KG1 (cell line): Measurements from ENCODE around the gene CD44.
A peak's percentile ranks its signal among the peaks of the same experiment; 100 is the strongest.

Source experiments
- DNase-seq: peaks from one replicate; lab custom pipeline; 2025; lab: John Stamatoyannopoulos, UW

The CD44 gene

GRCh38 chr11:35178067-35178805 lies 39.3 kb downstream of the CD44 start:
- DNase-seq, result no peak

DNA sequence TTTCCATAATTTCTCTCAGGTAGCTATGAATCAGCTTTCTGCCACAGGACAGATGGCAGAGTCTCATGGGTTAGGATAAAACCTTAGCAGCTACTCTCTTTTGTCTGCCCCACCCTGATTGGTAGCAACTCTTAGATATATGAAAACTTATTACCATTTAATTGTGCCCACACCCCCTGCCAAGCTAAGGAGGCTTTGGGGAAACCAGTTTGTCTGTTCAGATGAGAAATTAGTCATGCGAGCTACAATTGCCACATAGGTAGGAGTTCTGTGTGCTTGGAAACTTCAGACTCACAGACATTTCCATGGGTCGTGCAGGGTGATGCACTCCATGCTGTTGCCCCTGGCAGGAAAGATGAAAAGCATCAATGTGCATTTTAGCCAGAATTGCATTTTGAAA lies 39.9 kb downstream of the CD44 start:
- DNase-seq, result no peak

GRCh38 chr11:35179466-35180135 lies 40.6 kb downstream of the CD44 start:
- no peak for DNase-seq

DNA sequence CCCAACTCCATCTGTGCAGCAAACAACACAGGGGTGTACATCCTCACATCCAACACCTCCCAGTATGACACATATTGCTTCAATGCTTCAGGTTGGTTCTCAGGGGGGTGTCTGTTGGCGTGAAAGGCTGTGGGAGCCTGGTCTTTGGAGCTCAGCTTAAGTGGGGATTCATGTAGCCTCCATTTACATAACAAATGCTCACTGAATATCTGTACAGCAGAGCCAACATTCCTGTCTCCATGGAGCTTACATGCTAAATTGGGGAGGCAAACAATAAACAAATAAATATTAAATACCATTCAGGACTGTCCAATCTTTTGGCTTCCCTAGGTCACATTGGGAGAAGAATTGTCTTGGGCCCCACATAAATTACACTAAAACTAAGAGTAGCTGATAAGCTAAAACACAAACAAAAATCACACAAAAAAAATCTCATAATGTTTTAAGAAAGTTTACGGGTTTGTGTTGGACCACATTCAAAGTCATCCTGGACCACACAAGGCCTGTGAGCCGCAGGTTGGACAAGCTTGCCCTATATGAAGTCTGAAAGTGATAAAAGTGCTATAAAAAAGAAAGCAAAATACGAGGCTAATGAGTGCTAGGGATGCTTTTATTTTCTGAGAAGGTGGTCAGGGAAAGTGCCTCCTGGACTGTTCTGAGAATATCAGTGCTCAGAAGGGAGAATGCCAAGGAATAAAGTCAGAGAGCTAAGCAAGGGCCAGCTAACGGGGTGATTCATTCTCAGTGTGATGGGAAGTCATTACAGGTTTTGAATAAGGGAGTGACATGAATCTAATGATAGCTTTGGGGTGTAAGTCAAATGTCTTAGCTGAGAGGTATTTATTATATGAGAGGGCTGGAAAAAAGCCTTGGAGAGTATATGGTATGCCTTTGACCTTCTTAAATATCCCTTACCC lies 41.6 kb downstream of the CD44 start:
- DNase-seq, result no peak

DNA sequence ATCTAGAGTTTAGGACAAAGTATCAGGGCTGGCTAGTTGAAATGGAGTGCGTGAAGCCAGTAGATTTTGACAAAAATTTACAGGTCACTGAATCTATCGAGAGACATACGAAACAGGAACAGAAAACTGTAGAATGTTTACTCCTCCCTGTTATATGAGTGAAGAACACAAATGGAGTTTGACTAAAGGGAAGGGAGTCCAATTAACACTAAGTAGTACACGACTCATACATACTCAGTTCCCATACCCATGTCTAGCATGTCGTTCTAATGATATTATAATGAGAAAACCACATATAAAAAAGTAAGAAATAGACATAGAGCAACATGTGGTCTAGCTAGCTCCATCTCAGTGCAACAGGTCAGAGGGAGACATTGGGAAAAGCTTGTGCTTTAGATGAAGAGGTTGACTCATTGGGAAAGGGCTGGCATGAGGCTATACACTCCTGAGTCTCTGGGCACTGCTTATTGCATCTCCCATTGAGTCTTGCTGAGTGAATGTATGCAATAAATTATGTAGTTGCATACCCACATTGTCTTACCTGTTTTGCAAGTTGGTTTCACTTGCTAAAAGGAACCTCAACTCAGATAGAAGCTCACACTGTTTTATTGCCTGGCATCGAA lies 43.5 kb downstream of the CD44 start:
- no peak for DNase-seq

- no peak for DNase-seq
Observed at GRCh38 chr11:35183326-35183925, 44.5 kb downstream of the CD44 start.

DNA sequence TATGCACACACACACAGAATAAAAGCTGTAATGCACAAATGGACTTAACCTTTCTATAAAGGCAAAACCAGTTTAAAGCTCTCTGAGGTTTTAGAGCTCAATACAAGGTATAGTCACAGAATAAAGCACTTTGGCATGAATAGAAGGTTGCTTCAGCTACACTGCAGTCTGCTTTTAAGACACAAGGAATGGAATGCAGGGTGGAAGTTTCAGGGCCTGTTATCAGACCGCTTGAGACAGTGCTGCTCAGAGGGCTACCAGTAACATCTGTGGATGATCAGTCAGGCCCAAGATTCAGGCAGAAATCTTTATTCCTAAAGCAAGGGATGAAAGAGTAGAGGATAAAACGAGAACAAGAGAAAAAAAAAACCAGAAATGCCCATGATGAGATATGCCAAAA lies 46.7 kb downstream of the CD44 start:
- no peak for DNase-seq

DNA sequence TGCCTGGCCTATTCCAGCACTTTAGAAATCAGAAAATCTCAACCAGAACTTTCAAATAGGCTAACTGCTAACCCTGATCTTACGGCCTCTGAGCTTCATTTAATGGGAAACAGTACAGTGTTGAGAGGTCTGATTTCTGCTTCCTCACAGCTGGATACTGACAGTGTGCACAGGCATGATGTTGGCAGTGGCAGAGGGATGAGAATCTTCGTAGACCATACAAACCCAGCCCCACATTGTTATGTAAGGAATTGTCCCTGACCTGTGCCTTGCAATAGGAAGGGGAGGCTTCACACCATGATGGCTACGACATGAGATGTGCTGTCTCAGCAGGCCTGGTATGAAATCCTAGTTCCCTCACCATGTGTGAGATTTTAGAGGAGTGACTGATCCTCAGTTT lies 49.0 kb downstream of the CD44 start:
- DNase-seq, result no peak

GRCh38 chr11:35190804-35191348 lies 51.9 kb downstream of the CD44 start:
- no peak for DNase-seq

DNA sequence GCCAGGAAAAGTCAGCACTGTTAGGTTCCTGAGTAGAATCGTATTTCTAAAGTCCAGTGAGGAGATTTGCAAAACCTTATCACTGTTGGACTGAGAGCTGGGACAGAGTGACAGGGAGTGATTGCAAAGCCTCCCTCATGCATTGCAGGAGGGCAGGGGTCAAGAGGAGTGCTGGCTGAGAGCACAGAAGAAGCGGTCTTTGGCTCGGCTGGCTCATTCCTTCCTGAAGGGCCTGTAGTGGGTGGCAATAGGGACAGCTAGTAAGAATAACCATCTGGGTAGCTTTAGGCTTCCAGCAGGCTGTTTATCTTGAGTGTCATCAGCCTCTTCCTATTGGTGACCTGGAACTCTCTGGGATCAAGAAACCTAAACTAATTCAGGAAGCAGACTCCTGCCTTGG lies 53.4 kb downstream of the CD44 start:
- DNase-seq, result no peak

- DNase-seq, result no peak
Observed at GRCh38 chr11:35193767-35194166, 54.8 kb downstream of the CD44 start.

GRCh38 chr11:35197292-35197691 lies 58.3 kb downstream of the CD44 start:
- DNase-seq, result no peak

DNA sequence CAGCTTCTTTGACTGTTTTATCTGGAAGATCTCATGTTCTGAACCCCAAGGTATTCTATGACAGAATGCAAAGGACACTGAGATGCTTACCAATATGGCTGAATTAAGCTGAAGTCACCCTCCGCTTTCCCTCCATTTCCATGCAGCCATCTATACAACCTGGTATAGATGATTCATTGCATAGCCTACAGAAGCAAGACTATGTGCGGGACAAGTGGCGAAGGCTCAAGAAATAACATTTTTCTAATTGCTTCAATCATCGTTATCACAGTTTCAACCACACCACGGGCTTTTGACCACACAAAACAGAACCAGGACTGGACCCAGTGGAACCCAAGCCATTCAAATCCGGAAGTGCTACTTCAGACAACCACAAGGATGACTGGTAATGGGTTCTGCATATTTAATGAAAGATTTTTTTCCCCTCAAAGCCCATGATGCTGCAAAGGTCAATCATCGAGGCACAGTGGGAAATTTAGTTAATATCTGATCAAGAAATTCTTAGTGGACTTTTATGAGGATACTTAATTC lies 61.9 kb downstream of the CD44 start:
- DNase-seq, result no peak

DNA sequence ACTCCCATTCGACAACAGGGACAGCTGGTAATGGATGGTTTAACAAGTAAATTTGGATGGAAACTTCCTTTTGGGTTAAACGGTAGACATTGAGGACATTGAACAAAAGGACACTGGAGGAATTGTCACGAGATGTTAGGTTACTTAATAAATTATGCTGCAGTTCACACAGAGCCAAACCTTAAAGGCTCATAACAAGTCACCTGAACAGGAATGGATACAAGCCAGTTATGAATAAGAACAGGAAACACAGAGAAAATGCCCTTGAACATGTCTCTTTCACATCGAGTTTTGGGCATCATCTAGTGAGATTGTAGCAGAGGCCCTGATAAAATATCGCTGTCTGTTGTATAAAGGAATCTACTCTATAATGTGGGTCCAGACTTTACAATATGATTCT lies 65.6 kb downstream of the CD44 start:
- DNase-seq, result no peak

DNA sequence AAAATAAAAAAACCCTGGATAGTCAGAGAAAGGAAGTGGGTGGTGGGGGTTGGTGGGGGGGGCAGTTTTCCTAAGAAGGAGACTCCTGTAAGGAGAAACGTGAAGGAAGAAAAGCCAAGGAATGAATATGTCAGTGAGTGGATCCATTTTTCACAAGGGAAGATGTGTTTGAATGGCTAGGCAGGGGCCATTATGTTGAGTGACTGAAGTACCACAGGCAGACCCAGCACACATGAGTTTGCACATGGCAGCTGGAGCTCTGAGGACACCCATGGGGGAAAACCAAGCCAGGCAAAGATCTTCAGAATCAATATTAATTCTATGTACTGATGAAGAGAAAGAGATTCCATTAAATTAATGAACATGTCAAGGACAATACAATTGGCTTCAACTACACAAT lies 67.6 kb downstream of the CD44 start:
- no peak for DNase-seq

DNA sequence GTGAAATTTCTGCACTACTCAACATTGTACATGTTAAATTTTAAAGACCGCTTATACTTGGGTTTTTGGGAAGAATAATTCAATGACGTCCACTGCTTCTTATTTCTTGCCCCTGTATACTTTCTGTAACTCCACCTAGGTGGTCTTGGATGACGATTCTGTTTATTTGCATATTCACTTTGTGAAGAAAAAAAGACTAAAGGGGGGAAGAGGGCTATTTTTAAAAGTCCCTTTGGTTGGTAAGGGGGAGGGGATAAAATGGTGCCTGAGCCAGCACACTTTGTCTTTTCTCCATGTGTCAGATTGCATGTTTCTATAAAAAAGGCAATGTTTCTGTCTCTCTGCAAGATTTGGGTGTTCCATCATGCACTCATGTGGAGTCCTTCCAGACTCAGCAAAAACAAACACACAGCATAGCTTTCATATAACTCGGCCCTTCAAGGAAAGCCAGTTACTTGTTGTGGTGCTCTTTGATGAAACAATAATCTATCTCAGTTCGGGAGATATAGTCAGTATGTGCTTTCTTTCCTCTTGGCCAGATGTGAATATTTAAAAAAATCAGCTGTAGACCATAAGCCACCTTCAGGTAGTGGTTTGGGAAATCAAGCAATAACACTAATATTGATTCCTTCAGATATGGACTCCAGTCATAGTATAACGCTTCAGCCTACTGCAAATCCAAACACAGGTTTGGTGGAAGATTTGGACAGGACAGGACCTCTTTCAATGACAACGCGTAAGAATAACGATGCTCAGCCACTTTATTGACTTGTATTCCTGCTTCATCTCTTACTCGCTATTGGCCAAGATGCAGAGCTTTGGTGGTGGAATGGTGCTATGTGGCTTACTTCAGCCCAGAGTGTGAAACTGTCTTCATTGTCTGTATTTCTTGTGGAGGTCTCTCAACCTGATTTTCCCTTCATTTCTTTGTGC lies 68.8 kb downstream of the CD44 start:
- DNase-seq, result no peak

DNA sequence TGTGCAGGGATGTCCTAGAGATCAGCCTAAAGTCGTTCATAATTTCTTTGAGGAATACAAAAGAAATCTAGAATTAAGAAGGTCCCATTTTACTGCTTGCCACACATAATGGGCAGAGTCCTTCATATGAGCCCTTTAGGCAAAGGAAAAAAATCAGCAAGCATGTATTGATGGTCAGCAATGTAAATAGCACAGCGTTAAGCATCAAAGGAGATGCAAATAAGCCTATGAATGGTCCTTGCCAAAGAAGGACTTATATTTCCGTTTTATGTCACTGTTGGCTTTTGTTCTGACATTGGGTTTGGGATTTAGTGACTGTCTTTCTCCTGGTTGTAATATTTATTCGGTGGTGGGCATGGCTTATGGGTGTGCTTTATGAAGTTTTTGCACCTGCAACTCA lies 69.8 kb downstream of the CD44 start:
- DNase-seq, result no peak

- DNase-seq, result no peak
Observed at GRCh38 chr11:35210876-35211546, 72.0 kb downstream of the CD44 start.

DNA sequence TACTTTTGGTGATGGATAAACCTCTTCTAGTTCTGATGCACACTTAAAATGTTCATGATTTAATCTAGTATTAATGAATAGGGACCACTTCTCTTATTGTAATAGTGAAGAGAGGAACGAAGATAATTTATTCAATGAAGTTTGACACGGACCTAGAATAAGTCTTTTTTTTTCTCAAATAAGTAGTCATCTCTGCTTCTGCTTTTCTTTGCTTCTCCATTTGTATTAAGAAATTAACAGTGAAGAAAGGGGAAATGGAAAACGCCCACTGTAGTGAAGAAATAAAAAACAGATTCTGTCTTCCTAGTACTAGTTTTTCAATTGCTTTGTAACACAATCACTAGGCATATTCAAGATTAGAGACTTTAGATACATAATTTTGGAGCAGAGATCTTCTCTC lies 73.0 kb downstream of the CD44 start:
- DNase-seq, result peak; percentile 36
